Stimulated activated CD4-positive, alpha-beta T cell treated with anti-CD3 and anti-CD28 coated beads, Interleukin-1b, Interleukin-23, amount 100 ng/mL, for 4 hours (primary cell): ENCODE measurements around the gene CEP112.

Source experiments
- DNase-seq, 2 donors: peaks; one replicate each; pipeline ENCODE4 v3.0.0-alpha.2; 2020; ENCODE audit warnings: low read depth in 2 of 2

CEP112 gene

GRCh38 chr17:65600518-65600917 is 591.4 kb downstream of the CEP112 start:
- DNase-seq, result no peak

- DNase-seq, result no peak
Measured at GRCh38 chr17:65599650-65600049, 592.3 kb downstream of the CEP112 start.

- no peak for DNase-seq
Measured at GRCh38 chr17:65598746-65599145, 593.2 kb downstream of the CEP112 start.

- DNase-seq, result no peak
Measured at GRCh38 chr17:65595071-65595656, 596.8 kb downstream of the CEP112 start.

GRCh38 chr17:65593855-65594845 is 597.8 kb downstream of the CEP112 start:
- no peak for DNase-seq

GRCh38 chr17:65593092-65593854 is 598.7 kb downstream of the CEP112 start:
- no peak for DNase-seq

GRCh38 chr17:65592125-65592965 is 599.6 kb downstream of the CEP112 start:
- DNase-seq, result no peak

GRCh38 chr17:65589321-65589720 is 602.6 kb downstream of the CEP112 start:
- DNase-seq, result no peak

GRCh38 chr17:65588181-65588808 is 603.6 kb downstream of the CEP112 start:
- DNase-seq, result no peak

- no peak for DNase-seq
Measured at GRCh38 chr17:65587534-65588180, 604.3 kb downstream of the CEP112 start.

GRCh38 chr17:65586899-65587298 is 605.0 kb downstream of the CEP112 start:
- no peak for DNase-seq
